Measurements from ENCODE around the gene GRM4. TPM values are rescaled to one million over a fixed set of nuclear protein-coding genes. Genes with fewer than 3 reads are reported as not detected.
A peak's percentile ranks its signal among the peaks of the same experiment; 100 is the strongest.

Gene GRM4
- polyA plus RNA-seq, 4 donors: 0.07 to 0.09 TPM; not detected in 2

DNA sequence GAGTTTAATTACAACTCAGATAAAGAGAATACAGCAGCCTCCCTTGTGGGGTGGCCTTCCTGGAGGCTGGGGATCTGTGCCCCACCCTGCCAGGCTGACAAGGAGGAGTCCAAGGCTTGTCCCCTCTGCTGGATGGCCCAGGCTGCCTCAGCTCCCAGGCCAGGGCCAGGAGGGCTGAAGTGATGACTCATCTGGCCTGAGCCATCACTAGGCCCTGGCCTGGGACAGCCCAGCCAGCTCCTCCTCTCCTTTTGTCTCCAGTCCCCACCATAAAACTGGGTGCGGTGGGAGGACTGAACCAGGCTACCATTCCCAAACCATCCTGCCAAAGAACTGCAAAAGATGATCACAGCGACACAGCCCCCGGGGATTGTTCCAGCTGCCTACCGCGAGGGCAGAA is 15.0 kb downstream of the GRM4 start:
- Histone ChIP-seq H3K27ac (ENCODE audit: low read depth in 1 of 3, low read length in 2 of 3) (no peak overlapping the region), H3K4me3 (ENCODE audit: low read depth in 1 of 3, low read length in 3 of 3) (no peak overlapping the region), H3K9me3 (ENCODE audit: control insufficient read depth in 2 of 2, insufficient read depth in 1 of 2, low read depth in 1 of 2, low read length in 1 of 2) (no peaks in the 10 kb centered on the region), H3K27me3 (ENCODE audit: control insufficient read depth in 3 of 3, insufficient read depth in 3 of 3, low read length in 3 of 3) (peaks cover 0 to 15% (median 4%) of the 10 kb centered on the region in 3 donors), H3K4me1 (ENCODE audit: control insufficient read depth in 3 of 3, insufficient read depth in 2 of 3, low read depth in 1 of 3, low read length in 2 of 3) (no peaks in the 10 kb centered on the region), H3K36me3 (ENCODE audit: control insufficient read depth in 3 of 3, insufficient read depth in 2 of 3, low read depth in 1 of 3, low read length in 3 of 3) (no peaks in the 10 kb centered on the region)
- 73 to 83% (median 80%) methylated on average over 5 of the region's 5 CpGs for WGBS, 3 donors
- FAIRE-seq (no peak), DNase-seq (no peak)

DNA sequence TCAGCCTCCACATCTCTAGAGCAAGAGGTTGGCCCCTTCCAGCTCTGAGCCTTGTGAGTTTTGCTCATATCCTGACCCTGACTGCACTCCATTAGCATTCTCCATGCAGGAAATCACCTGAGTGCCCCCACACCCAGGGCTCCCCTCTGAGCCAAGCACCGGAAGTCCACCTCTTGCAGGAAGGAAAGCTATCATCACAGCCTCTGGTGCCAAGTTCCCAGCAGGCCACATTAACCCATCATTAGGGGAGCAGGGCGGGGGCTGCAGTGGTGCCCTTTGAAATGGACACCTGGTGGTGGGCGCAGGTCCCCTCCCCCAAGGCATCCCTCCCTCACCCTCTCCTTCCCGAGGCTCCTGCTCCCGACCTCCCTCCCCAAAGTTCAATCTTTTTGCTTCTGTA is 16.1 kb downstream of the GRM4 start:
- no peak for DNase-seq
- Histone ChIP-seq H3K27ac (ENCODE audit: low read depth in 1 of 3, low read length in 2 of 3) (no peak overlapping the region), H3K36me3 (ENCODE audit: control insufficient read depth in 3 of 3, insufficient read depth in 2 of 3, low read depth in 1 of 3, low read length in 3 of 3) (no peaks in the 10 kb centered on the region), H3K4me1 (ENCODE audit: control insufficient read depth in 3 of 3, insufficient read depth in 2 of 3, low read depth in 1 of 3, low read length in 2 of 3) (no peaks in the 10 kb centered on the region), H3K9me3 (ENCODE audit: control insufficient read depth in 2 of 2, insufficient read depth in 1 of 2, low read depth in 1 of 2, low read length in 1 of 2) (no peaks in the 10 kb centered on the region), H3K27me3 (ENCODE audit: control insufficient read depth in 3 of 3, insufficient read depth in 3 of 3, low read length in 3 of 3) (peaks cover 0 to 10% (median under 1%) of the 10 kb centered on the region in 3 donors), H3K4me3 (ENCODE audit: low read depth in 1 of 3, low read length in 3 of 3) (no peak overlapping the region)
- 15 to 17% (median 16%) methylated on average over 5 of the region's 5 CpGs for WGBS, 3 donors
- FAIRE-seq: no peak

DNA sequence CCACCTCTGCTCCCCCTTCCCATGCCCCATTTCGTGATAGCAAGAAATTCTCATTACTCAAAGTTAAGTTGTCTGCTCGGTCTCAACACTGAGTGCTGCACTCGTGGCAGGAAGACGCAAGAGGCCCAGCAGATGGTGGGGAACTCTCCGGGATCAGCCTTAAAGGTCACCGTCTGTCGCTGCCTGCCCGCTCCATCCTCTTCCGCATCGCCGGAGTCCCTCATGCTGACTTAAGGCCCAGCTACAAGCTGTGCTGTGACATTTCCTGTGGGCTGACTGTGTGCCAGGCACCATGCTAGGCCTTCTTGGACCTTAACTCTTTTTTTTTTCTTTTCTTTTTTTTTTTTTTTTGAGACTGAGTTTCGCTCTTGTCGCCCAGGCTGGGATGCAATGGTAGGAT is 17.8 kb downstream of the GRM4 start:
- DNase-seq: no peak
- peaks cover 0 to 10% (median 0%) of the 10 kb centered on the region in 3 donors for H3K27me3 ChIP-seq (ENCODE audit: control insufficient read depth in 3 of 3, insufficient read depth in 3 of 3, low read length in 3 of 3)
- H3K9me3 ChIP-seq (ENCODE audit: control insufficient read depth in 2 of 2, insufficient read depth in 1 of 2, low read depth in 1 of 2, low read length in 1 of 2): no peaks in the 10 kb centered on the region
- FAIRE-seq: no peak
- no peak overlapping the region for H3K27ac ChIP-seq (ENCODE audit: low read depth in 1 of 3, low read length in 2 of 3)
- no peaks in the 10 kb centered on the region for H3K36me3 ChIP-seq (ENCODE audit: control insufficient read depth in 3 of 3, insufficient read depth in 2 of 3, low read depth in 1 of 3, low read length in 3 of 3)
- H3K4me3 ChIP-seq (ENCODE audit: low read depth in 1 of 3, low read length in 3 of 3): no peak overlapping the region
- WGBS, 3 donors: 77 to 80% (median 77%) methylated on average over 13 of the region's 13 CpGs
- H3K4me1 ChIP-seq (ENCODE audit: control insufficient read depth in 3 of 3, insufficient read depth in 2 of 3, low read depth in 1 of 3, low read length in 2 of 3): no peaks in the 10 kb centered on the region

DNA sequence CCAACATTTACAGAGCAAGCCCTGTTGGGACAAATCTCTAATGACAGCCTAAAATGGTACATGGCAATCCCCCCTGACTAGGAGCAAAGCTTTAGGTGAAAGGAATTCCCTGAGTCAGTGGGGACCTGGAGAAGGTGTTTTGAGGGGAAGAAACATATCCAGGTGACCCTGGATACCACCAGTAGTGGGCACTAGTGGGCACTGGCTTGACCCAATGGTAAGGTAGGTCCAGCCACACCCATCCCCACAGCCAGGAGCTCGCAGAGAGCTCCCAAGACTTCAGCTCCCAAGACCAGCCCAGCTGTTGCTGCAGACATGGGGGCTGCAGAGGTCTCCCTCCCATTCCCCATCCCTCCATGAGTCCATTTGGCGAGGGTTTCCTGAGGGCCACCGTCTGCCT is 19.5 kb downstream of the GRM4 start:
- Histone ChIP-seq H3K27ac (ENCODE audit: low read depth in 1 of 3, low read length in 2 of 3) (no peak overlapping the region), H3K27me3 (ENCODE audit: control insufficient read depth in 3 of 3, insufficient read depth in 3 of 3, low read length in 3 of 3) (peaks cover 0 to 7% (median 0%) of the 10 kb centered on the region in 3 donors), H3K36me3 (ENCODE audit: control insufficient read depth in 3 of 3, insufficient read depth in 2 of 3, low read depth in 1 of 3, low read length in 3 of 3) (no peaks in the 10 kb centered on the region), H3K9me3 (ENCODE audit: control insufficient read depth in 2 of 2, insufficient read depth in 1 of 2, low read depth in 1 of 2, low read length in 1 of 2) (no peaks in the 10 kb centered on the region), H3K4me1 (ENCODE audit: control insufficient read depth in 3 of 3, insufficient read depth in 2 of 3, low read depth in 1 of 3, low read length in 2 of 3) (no peaks in the 10 kb centered on the region), H3K4me3 (ENCODE audit: low read depth in 1 of 3, low read length in 3 of 3) (no peak overlapping the region)
- FAIRE-seq: no peak
- DNase-seq: no peak
- WGBS, 3 donors: 34 to 56% (median 42%) methylated on average over 3 of the region's 3 CpGs

DNA sequence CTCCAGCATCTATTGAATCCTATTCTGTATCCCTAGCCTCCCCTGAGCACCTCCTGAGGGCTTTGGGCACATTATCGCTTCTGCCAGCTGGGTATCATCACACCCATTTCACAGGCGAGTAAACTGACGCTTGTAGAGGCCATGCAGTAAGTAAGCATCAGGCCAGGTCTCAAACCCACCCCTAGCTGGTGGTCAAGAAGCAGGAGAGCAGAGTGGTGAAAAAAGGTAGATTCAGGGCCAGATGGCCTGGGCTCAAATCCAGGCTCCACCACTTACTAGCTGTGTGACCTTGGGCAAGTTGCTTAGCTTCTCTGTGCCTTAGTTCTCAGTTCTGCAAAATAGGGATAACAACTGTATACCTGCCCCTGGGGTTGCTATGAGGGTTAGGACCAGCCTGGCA is 19.9 kb downstream of the GRM4 start:
- FAIRE-seq (no peak), DNase-seq (no peak)
- Histone ChIP-seq H3K27me3 (ENCODE audit: control insufficient read depth in 3 of 3, insufficient read depth in 3 of 3, low read length in 3 of 3) (peaks cover 0 to 7% (median 0%) of the 10 kb centered on the region in 3 donors), H3K4me1 (ENCODE audit: control insufficient read depth in 3 of 3, insufficient read depth in 2 of 3, low read depth in 1 of 3, low read length in 2 of 3) (no peaks in the 10 kb centered on the region), H3K4me3 (ENCODE audit: low read depth in 1 of 3, low read length in 3 of 3) (no peak overlapping the region), H3K27ac (ENCODE audit: low read depth in 1 of 3, low read length in 2 of 3) (no peak overlapping the region), H3K9me3 (ENCODE audit: control insufficient read depth in 2 of 2, insufficient read depth in 1 of 2, low read depth in 1 of 2, low read length in 1 of 2) (no peaks in the 10 kb centered on the region), H3K36me3 (ENCODE audit: control insufficient read depth in 3 of 3, insufficient read depth in 2 of 3, low read depth in 1 of 3, low read length in 3 of 3) (no peaks in the 10 kb centered on the region)
- WGBS, 3 donors: 84 to 89% (median 88%) methylated on average over 3 of the region's 3 CpGs

DNA sequence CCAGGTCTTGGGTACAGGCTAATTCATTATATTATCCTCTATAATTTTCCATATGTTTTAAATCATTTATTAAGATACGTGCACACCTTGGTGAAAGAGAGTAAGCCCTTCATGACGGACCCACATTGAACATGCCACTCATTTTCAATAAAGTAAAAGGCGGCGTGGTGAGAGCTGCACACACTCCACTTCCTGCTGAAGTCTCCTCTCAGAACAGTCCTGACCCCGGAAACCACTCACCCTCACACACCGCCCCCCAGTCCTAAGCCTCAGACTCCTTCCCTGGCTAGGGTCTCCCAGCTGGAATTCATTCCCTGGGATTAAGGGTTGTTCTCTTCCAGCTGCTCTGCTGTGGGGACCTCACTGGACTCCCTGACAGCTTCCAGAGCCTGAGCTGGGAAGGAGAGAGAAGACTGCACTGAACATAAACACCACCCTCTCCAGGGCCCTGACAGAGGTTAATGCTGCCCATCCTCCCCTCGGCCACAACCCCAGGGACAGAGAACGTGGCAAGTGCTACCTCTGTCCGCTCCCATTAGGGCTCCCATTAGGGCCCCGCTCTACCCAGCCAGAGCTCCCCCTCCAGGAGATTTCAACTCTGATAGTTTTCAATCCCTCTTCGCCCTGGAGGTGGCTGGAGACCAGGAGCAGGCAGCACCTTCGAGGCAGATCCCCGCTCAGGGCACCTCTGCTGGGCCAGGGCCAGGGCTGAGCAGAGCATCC is 24.8 kb downstream of the GRM4 start:
- Histone ChIP-seq H3K9me3 (ENCODE audit: control insufficient read depth in 2 of 2, insufficient read depth in 1 of 2, low read depth in 1 of 2, low read length in 1 of 2) (no peaks in the 10 kb centered on the region), H3K27ac (ENCODE audit: low read depth in 1 of 3, low read length in 2 of 3) (no peak overlapping the region), H3K4me1 (ENCODE audit: control insufficient read depth in 3 of 3, insufficient read depth in 2 of 3, low read depth in 1 of 3, low read length in 2 of 3) (no peaks in the 10 kb centered on the region), H3K4me3 (ENCODE audit: low read depth in 1 of 3, low read length in 3 of 3) (no peak overlapping the region), H3K27me3 (ENCODE audit: control insufficient read depth in 3 of 3, insufficient read depth in 3 of 3, low read length in 3 of 3) (peaks cover 0 to 3% (median 0%) of the 10 kb centered on the region in 3 donors), H3K36me3 (ENCODE audit: control insufficient read depth in 3 of 3, insufficient read depth in 2 of 3, low read depth in 1 of 3, low read length in 3 of 3) (no peaks in the 10 kb centered on the region)
- FAIRE-seq (no peak), DNase-seq (no peak)
- WGBS, 3 donors: 46 to 65% (median 57%) methylated on average over 13 of the region's 13 CpGs

- no peak for FAIRE-seq
- no peaks in the 10 kb centered on the region for H3K4me1 ChIP-seq (ENCODE audit: control insufficient read depth in 3 of 3, insufficient read depth in 2 of 3, low read depth in 1 of 3, low read length in 2 of 3)
- DNase-seq: no peak
- H3K27me3 ChIP-seq (ENCODE audit: control insufficient read depth in 3 of 3, insufficient read depth in 3 of 3, low read length in 3 of 3): peaks cover 0 to 11% (median 2%) of the 10 kb centered on the region in 3 donors
- H3K27ac ChIP-seq (ENCODE audit: low read depth in 1 of 3, low read length in 2 of 3): no peak overlapping the region
- no peaks in the 10 kb centered on the region for H3K36me3 ChIP-seq (ENCODE audit: control insufficient read depth in 3 of 3, insufficient read depth in 2 of 3, low read depth in 1 of 3, low read length in 3 of 3)
- no peak overlapping the region for H3K4me3 ChIP-seq (ENCODE audit: low read depth in 1 of 3, low read length in 3 of 3)
- 86 to 89% (median 88%) methylated on average over 11 of the region's 11 CpGs for WGBS, 3 donors
- H3K9me3 ChIP-seq (ENCODE audit: control insufficient read depth in 2 of 2, insufficient read depth in 1 of 2, low read depth in 1 of 2, low read length in 1 of 2): no peaks in the 10 kb centered on the region
These were observed 30.0 kb downstream of the GRM4 start for GRCh38 chr6:34115915-34116314.

GRCh38 chr6:34115403-34115795 is 30.5 kb downstream of the GRM4 start:
- no peaks in the 10 kb centered on the region for H3K4me1 ChIP-seq (ENCODE audit: control insufficient read depth in 3 of 3, insufficient read depth in 2 of 3, low read depth in 1 of 3, low read length in 2 of 3)
- DNase-seq: peak in 1 of 2 donors; percentile 53
- no peak for FAIRE-seq
- H3K9me3 ChIP-seq (ENCODE audit: control insufficient read depth in 2 of 2, insufficient read depth in 1 of 2, low read depth in 1 of 2, low read length in 1 of 2): no peaks in the 10 kb centered on the region
- H3K4me3 ChIP-seq (ENCODE audit: low read depth in 1 of 3, low read length in 3 of 3): no peak overlapping the region
- 38 to 47% (median 46%) methylated on average over 10 of the region's 10 CpGs for WGBS, 3 donors
- no peaks in the 10 kb centered on the region for H3K36me3 ChIP-seq (ENCODE audit: control insufficient read depth in 3 of 3, insufficient read depth in 2 of 3, low read depth in 1 of 3, low read length in 3 of 3)
- H3K27me3 ChIP-seq (ENCODE audit: control insufficient read depth in 3 of 3, insufficient read depth in 3 of 3, low read length in 3 of 3): peaks cover 0 to 11% (median 2%) of the 10 kb centered on the region in 3 donors
- H3K27ac ChIP-seq (ENCODE audit: low read depth in 1 of 3, low read length in 2 of 3): no peak overlapping the region

Data from small intestine (tissue), 7 donors.